ENCODE measurements around the gene TGFBR3L. TPM values are rescaled to one million over a fixed set of nuclear protein-coding genes. Genes with fewer than 3 reads are reported as not detected.

Gene TGFBR3L
- total and polyA plus RNA-seq, 3 donors from 2014 or later: 1.2 to 2.2 TPM; not detected in 1

- Histone ChIP-seq H3K4me3 (no peak overlapping the region), H3K27ac (no peak overlapping the region), H3K4me1 (peaks cover 30% of the 10 kb centered on the region), H3K27me3 (no peaks in the 10 kb centered on the region), H3K36me3 (ENCODE audit: low read depth, missing control alignments) (no peaks in the 10 kb centered on the region), H3K9me3 (no peaks in the 10 kb centered on the region)
- 90 to 93% methylated on average over 28 to 36 of the region's 36 CpGs for WGBS, 2 donors
- intact Hi-C loops (cut with DNase I; ENCODE audit: low total_unique reads): no loop called here
- TF ChIP-seq POLR2A (IDR thresholded peaks at IDR 0.05): no peak
- TF ChIP-seq CTCF (IDR thresholded peaks at IDR 0.05): no peak
- DNase-seq: no peak
These were observed 16.8 kb downstream of the TGFBR3L start for GRCh38 chr19:7931221-7932061.

DNA sequence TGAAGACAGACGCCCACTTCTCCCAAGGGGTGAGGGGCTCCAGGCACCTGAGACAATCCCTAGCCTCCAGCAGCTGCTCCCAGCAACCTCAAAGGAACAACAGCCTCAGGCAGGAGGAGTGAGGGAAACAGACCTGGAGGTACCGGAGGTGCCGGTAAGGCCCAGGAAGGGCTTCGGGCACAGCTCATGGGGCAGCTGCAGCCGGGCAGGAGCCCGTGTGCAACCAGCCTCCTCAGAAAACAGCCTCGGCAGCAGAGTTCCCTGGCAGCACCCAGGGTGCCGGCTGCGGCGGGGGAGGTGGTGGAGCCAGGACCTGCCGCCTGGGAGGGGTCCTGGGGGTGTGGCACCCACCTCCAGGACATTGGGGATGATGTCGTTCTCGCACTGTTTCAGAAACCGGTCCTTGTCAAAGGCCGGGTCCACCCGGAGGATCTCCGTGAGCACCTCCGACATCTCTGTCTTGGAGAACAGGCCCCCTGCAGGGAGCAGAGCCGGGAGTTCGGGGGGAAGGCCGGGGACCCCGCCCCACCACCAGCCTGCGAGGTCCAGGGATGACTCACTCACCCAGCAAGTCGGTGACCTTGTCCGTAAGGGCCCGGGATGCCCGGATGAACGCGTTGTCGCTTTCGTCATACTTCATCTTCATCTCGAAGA is 17.8 kb downstream of the TGFBR3L start:
- 89 to 93% methylated on average over 14 to 32 of the region's 32 CpGs for WGBS, 2 donors
- H3K4me3 ChIP-seq: no peak overlapping the region
- intact Hi-C loops (cut with DNase I; ENCODE audit: low total_unique reads): no loop called here
- H3K4me1 ChIP-seq: peaks cover 21% of the 10 kb centered on the region
- TF ChIP-seq CTCF (IDR thresholded peaks at IDR 0.05) (no peak), POLR2A (IDR thresholded peaks at IDR 0.05) (no peak)
- no peak for DNase-seq
- no peaks in the 10 kb centered on the region for H3K27me3 ChIP-seq
- H3K27ac ChIP-seq: no peak overlapping the region
- no peaks in the 10 kb centered on the region for H3K36me3 ChIP-seq (ENCODE audit: low read depth, missing control alignments)
- H3K9me3 ChIP-seq: no peaks in the 10 kb centered on the region

DNA sequence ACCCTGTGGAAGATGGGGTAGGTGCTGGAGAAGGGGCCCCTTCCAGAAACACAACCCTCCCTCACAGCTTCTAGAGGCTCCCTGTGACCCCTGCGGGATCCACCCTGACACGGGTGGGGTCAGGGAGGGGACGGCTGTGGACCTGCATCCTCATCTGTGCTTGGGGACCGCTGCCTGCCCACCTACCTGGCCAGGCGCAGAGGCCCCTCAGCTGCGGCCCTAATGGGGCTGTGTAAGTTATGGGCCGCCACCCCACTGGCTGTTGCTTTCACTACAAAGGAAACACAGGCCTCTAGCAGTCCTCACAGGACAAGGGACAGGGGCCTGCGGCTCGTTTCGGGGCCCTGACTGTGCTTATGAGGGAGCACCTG is 18.3 kb downstream of the TGFBR3L start:
- WGBS, 2 donors: 91 to 100% methylated on average over 4 to 10 of the region's 10 CpGs
- Histone ChIP-seq H3K27me3 (no peaks in the 10 kb centered on the region), H3K36me3 (ENCODE audit: low read depth, missing control alignments) (no peaks in the 10 kb centered on the region), H3K4me1 (peaks cover 16% of the 10 kb centered on the region), H3K9me3 (no peaks in the 10 kb centered on the region), H3K27ac (no peak overlapping the region), H3K4me3 (no peak overlapping the region)
- DNase-seq: no peak
- intact Hi-C loops (cut with DNase I; ENCODE audit: low total_unique reads): no loop called here
- no peak for TF ChIP-seq POLR2A (IDR thresholded peaks at IDR 0.05)
- TF ChIP-seq CTCF (IDR thresholded peaks at IDR 0.05): no peak

DNA sequence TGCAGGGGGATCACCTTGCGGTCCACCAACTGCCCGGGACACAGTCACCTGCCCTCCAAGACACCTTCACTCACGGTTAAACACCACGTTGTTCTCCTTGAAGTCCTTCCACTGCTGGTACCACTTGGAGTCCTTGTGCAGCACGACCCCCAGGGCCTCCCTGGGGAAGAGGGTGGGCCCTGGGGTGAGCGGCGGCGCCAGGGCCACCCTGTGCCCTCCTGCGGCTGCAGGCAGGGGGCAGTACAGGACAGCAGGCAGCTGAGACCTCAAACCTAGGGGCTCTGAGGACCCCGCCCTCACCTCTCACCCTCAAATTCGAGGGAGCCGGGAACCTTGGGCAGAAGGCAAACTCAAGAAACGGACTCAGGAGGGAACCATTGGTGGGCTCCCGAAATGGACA is 18.8 kb downstream of the TGFBR3L start:
- Histone ChIP-seq H3K4me1 (peaks cover 11% of the 10 kb centered on the region), H3K4me3 (no peak overlapping the region), H3K36me3 (ENCODE audit: low read depth, missing control alignments) (no peaks in the 10 kb centered on the region), H3K9me3 (no peaks in the 10 kb centered on the region), H3K27ac (no peak overlapping the region), H3K27me3 (no peaks in the 10 kb centered on the region)
- 80 to 88% methylated on average over 14 of the region's 14 CpGs for WGBS, 2 donors
- intact Hi-C loops (cut with DNase I; ENCODE audit: low total_unique reads): no loop called here
- no peak for TF ChIP-seq POLR2A (IDR thresholded peaks at IDR 0.05)
- peak in 1 of 3 experiments; percentile 23 for TF ChIP-seq CTCF (IDR thresholded peaks at IDR 0.05)
- DNase-seq: no peak

Measured in testis (tissue), 3 donors.